IPS DF 6.9 (cell line): ENCODE data around the gene CCDC141.

Experiments
- DNase-seq: peaks from one replicate; pipeline ENCODE4 v3.0.0-alpha.2; 2013; ENCODE audit warnings: low read depth, low spot score
- H3K27ac ChIP-seq: one replicate; pipeline ENCODE4 v1.5.1; 2013; ENCODE audit warnings: low read length, control low read depth
- H3K27me3 ChIP-seq: 2 replicates; pipeline ENCODE4 v1.6.1; 2013; ENCODE audit warnings: mild to moderate bottlenecking, low read length; ENCODE audit not compliant: control insufficient read depth, insufficient read depth
- H3K36me3 ChIP-seq: 2 replicates; pipeline ENCODE4 v1.6.1; 2013; ENCODE audit warnings: low read length; ENCODE audit not compliant: control insufficient read depth, insufficient read depth
- H3K4me1 ChIP-seq: 2 replicates; pipeline ENCODE4 v1.6.1; 2013; ENCODE audit warnings: low read length; ENCODE audit not compliant: control insufficient read depth, insufficient read depth
- H3K4me3 ChIP-seq: 2 replicates; pipeline ENCODE4 v1.5.1; 2013; ENCODE audit warnings: mild to moderate bottlenecking, low read length
- H3K9me3 ChIP-seq: 2 replicates; pipeline ENCODE4 v1.6.1; 2013; ENCODE audit warnings: low read length, inconsistent platforms; ENCODE audit not compliant: control insufficient read depth, insufficient read depth
- WGBS: extraction: QIAGEN DNeasy Blood & Tissue Kit; methylation state at CpG from one replicate; pipeline ENCODE4 v1.1.7; 2013; ENCODE audit warnings: mixed read lengths, missing lambda C conversion rate; ENCODE audit not compliant: insufficient read length, insufficient coverage; 5-methylcytosine and 5-hydroxymethylcytosine counted together

CCDC141 gene

DNA sequence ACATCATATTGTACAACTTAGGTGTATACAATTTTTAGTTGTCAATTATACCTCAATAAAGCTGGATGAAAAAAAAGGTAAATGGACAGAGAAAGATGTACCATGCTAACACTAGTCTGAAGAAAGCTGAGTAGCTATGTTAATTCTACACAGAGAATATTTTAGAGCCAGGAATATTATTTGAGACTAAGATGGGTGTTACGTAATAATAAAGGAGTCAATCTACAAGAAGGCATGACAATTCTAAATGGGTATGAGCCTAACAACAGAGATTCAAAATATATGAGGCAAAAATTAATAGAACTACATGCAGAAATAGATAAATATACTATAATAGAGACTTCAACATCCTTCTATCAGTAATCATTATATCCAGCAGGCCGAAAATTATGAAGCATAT lies 69.1 kb downstream of the CCDC141 start:
- H3K36me3 ChIP-seq: no peaks in the 10 kb centered on the region
- DNase-seq: no peak
- no peaks in the 10 kb centered on the region for H3K9me3 ChIP-seq
- no peaks in the 10 kb centered on the region for H3K4me1 ChIP-seq
- H3K27me3 ChIP-seq: no peaks in the 10 kb centered on the region
- H3K27ac ChIP-seq: no peak overlapping the region
- H3K4me3 ChIP-seq: no peak overlapping the region
- no CpG with 5 or more reads among the region's 2 CpGs for WGBS

DNA sequence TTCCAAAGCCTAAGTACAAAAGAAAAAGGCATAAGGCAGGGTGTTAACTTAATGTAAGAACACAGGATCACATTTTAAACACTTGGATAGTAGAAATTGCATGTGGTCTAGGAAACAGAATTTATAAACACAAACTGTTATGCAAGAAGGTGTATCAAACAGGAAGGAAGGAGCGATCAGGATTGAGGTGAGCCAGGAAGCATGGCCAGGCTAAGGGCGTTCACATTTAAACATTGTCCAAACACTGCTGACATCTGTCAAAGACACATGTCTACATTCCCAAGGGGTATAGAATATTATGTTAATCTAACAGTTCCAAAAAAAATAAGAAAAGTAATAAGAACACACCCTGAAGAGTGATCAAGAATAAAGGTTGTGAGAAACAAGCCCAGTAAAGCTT lies 71.3 kb downstream of the CCDC141 start:
- H3K9me3 ChIP-seq: no peaks in the 10 kb centered on the region
- no peaks in the 10 kb centered on the region for H3K27me3 ChIP-seq
- no peaks in the 10 kb centered on the region for H3K36me3 ChIP-seq
- no peaks in the 10 kb centered on the region for H3K4me1 ChIP-seq
- H3K4me3 ChIP-seq: no peak overlapping the region
- WGBS: no CpG with 5 or more reads among the region's 2 CpGs
- H3K27ac ChIP-seq: no peak overlapping the region
- DNase-seq: no peak

DNA sequence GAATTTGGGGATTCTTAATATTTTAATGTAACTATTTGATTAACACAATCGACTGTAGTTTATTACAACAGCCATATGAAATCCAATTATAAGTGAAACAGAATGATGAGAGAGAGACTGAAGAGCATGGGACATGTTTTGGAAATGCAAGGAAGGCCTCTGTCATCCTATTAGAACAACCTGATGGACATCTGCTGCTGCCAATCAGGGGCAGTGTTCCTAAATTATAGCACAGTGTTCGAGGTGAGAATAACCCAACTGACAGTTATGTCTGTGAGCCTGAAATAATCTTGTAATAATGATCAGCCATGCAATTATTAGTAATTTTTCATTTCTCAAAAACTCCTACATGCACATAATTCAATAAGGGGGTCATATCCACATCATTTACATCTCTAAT lies 73.6 kb downstream of the CCDC141 start:
- H3K36me3 ChIP-seq: no peaks in the 10 kb centered on the region
- no CpG with 5 or more reads among the region's 2 CpGs for WGBS
- no peaks in the 10 kb centered on the region; the same call in 1 of the 2 replicates for H3K4me1 ChIP-seq
- no peak overlapping the region for H3K4me3 ChIP-seq
- no peaks in the 10 kb centered on the region for H3K9me3 ChIP-seq
- no peak for DNase-seq
- H3K27me3 ChIP-seq: no peaks in the 10 kb centered on the region
- H3K27ac ChIP-seq: no peak overlapping the region

DNA sequence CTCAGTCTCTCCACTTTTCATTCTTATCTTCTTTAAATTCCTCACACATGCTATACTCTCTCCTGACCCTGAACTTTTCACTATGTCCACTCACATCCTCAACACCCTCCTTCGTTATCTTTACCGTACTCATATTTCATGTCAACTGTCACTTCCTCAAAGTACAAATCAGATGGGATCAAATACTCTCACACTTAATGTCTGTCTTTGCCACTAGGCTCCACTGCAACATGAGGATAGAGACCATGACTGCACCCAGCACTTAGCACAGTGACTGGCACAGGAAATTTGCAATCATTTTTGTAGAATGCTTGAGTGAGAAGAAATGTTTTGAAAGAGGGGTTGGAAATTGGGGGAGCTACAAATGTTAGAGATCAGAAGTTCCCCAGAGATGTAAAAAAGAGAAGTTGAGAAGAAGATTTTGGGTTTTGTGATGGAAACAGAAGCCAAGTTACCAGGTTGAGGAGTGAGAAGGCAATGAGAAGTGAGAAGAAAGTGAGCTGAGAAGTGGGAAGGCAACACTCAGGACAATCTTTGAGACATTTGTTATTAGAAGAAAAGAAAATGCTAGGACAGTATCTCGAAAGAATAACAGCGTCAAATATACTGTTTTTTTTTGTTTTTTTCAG lies 87.0 kb downstream of the CCDC141 start:
- 100% methylated on average over 2 of the region's 4 CpGs for WGBS
- no peak for DNase-seq
- no peaks in the 10 kb centered on the region for H3K27me3 ChIP-seq

DNA sequence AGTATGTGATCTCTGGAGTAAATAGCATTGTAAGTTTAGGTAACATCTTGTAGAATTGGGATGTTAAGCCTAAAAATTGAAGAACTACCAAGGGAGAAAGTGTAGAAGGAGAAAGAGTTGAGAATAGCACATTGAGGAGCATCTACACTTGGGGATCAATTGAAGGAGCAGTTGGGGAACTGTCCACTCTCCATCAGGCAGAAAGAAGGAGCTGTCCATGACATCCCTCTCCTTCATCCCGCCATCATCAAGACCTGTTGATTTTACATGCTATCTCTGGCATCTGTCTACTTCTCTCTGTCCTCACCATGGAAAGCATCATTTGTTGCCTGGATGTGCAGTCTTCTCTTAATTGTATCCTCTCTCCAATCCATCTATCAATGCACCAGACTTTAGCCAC lies 87.8 kb downstream of the CCDC141 start:
- H3K9me3 ChIP-seq: no peaks in the 10 kb centered on the region
- H3K4me3 ChIP-seq: no peak overlapping the region
- no peak for DNase-seq
- H3K27ac ChIP-seq: no peak overlapping the region
- H3K36me3 ChIP-seq: no peaks in the 10 kb centered on the region
- H3K27me3 ChIP-seq: no peaks in the 10 kb centered on the region
- no CpG with 5 or more reads among the region's 1 CpG for WGBS
- peaks cover 1% of the 10 kb centered on the region; the same call in 1 of the 2 replicates for H3K4me1 ChIP-seq

More for the DNA sequence above, 87.0 kb downstream of the CCDC141 start:
- Histone ChIP-seq H3K36me3 (no peaks in the 10 kb centered on the region), H3K9me3 (no peaks in the 10 kb centered on the region), H3K27ac (no peak overlapping the region), H3K4me3 (no peak overlapping the region), H3K4me1 (peaks cover 1% of the 10 kb centered on the region; the same call in 1 of the 2 replicates)

DNA sequence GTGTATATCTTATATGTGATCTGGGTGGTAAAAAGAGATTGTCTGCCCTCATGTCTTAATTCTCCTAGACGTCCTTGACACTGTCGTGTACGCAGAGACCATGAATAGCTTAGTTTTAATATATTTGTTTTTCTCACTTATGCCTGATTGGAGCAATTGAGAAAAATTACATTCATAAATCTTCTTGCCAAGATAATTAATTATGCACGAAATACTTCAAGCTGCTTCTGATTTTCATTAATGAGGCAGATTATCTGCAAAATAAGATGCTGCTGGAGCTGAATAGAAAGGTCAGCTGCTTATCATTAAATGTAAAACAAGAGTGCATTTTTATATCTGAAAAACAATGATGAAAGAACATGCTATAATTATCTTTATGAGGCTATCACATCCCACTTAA lies 95.9 kb downstream of the CCDC141 start:
- H3K36me3 ChIP-seq: no peaks in the 10 kb centered on the region
- H3K27me3 ChIP-seq: no peaks in the 10 kb centered on the region
- no peaks in the 10 kb centered on the region for H3K4me1 ChIP-seq
- WGBS: no CpG with 5 or more reads among the region's 4 CpGs
- H3K4me3 ChIP-seq: no peak overlapping the region
- no peaks in the 10 kb centered on the region for H3K9me3 ChIP-seq
- H3K27ac ChIP-seq: no peak overlapping the region
- DNase-seq: no peak

DNA sequence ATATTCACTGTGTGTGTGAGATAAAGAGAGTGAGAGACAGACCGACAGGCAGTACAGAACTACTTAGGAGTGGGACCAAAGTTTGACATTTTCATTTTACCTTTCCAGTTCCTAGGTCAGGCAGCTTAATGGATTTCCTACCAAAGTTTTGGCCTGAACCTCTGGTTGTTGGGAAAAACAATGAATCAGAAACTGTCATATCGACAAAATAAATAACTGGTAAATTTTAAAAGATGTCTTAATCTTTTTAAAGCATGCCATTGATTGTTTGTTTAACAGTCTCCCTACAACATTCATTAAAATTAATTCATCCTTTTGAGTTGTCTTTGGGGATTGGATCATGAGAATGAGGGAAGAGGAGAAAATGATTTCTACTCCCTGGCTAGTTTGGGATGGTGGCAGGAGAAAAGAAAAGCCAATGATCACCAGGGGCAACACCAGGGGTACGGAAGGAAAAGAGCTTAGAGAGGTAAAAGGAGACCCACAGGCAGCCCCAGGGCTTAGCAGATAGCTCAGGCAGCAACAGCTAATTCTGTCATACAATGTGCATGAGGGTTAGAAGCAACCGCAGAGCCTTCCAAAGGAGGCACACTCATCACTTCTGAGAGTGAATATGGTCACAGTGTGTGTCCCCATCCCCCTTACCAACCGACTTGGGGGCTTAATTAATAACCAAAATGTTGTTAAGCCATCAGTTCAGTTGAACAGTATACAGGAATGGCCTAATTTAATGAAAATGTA lies 98.5 kb downstream of the CCDC141 start:
- H3K4me1 ChIP-seq: no peaks in the 10 kb centered on the region
- WGBS: no CpG with 5 or more reads among the region's 5 CpGs
- H3K36me3 ChIP-seq: no peaks in the 10 kb centered on the region
- DNase-seq: no peak
- no peak overlapping the region for H3K4me3 ChIP-seq
- no peak overlapping the region for H3K27ac ChIP-seq
- no peaks in the 10 kb centered on the region for H3K27me3 ChIP-seq
- no peaks in the 10 kb centered on the region for H3K9me3 ChIP-seq

DNA sequence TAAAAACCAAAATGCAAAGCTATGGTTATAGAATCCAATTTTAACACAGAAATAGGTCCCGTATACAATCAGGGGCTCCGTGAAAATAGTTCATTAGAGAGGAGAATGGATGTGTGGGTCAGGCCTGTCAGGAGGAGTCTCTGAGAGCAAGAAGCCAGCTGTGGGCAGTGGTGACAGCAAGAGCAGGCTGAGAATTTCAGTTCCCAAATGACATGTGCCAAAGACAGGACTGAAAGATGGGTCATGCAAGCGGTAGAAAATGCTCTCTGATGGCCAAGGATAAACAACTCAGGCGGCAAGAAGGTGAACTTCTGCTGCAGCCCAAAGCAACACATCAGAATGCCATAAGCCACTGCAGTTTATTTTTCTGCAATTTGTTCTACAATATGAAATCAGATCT lies 100.4 kb downstream of the CCDC141 start:
- H3K9me3 ChIP-seq: no peaks in the 10 kb centered on the region
- H3K4me1 ChIP-seq: no peaks in the 10 kb centered on the region
- H3K36me3 ChIP-seq: no peaks in the 10 kb centered on the region
- H3K27ac ChIP-seq: no peak overlapping the region
- no peak for DNase-seq
- H3K27me3 ChIP-seq: no peaks in the 10 kb centered on the region
- no peak overlapping the region for H3K4me3 ChIP-seq
- WGBS: no CpG with 5 or more reads among the region's 4 CpGs

DNA sequence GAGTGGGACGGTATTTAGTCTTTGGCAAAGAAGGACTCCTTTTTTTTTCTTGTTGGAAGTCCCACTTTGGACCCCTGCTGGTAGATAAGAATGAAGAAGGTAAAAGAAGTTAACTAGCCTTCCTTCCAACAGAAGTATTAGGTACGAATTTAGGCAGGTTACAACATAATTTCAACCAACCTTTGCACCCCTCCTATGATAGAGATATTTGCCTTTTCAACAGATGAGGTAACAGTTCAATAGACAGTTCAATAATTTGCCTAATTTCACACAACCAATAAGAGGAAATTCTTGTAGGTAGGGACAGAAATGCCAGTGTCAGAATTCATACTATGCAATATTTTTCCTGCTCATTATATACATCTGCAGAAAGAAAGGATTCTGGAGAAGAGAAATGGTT lies 100.8 kb downstream of the CCDC141 start:
- no peak for DNase-seq
- no peak overlapping the region for H3K4me3 ChIP-seq
- no peaks in the 10 kb centered on the region for H3K36me3 ChIP-seq
- no CpG with 5 or more reads among the region's 2 CpGs for WGBS
- H3K4me1 ChIP-seq: no peaks in the 10 kb centered on the region
- no peak overlapping the region for H3K27ac ChIP-seq
- no peaks in the 10 kb centered on the region for H3K9me3 ChIP-seq
- H3K27me3 ChIP-seq: no peaks in the 10 kb centered on the region

DNA sequence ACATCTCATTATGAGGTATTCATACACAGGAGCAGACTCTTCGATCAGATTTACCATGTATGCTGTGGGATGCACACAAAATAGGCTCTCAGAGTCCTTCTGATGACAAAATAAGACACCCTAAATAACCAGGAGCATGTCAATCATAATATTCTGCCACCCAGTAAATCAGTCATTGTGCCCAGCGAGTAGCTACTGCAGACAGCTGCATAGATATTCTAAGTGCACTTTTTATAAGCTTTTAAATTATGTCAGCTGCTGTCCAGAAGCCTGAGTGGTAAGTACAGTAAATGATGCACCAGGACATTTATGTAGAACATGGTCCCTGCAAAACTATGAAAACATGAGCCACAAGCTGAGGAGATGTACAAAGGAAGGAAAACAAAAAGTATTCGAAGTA lies 102.9 kb downstream of the CCDC141 start:
- H3K27me3 ChIP-seq: no peaks in the 10 kb centered on the region
- H3K27ac ChIP-seq: no peak overlapping the region
- H3K4me1 ChIP-seq: no peaks in the 10 kb centered on the region
- H3K9me3 ChIP-seq: no peaks in the 10 kb centered on the region
- H3K4me3 ChIP-seq: no peak overlapping the region
- WGBS: no CpG with 5 or more reads among the region's 3 CpGs
- H3K36me3 ChIP-seq: no peaks in the 10 kb centered on the region
- no peak for DNase-seq

DNA sequence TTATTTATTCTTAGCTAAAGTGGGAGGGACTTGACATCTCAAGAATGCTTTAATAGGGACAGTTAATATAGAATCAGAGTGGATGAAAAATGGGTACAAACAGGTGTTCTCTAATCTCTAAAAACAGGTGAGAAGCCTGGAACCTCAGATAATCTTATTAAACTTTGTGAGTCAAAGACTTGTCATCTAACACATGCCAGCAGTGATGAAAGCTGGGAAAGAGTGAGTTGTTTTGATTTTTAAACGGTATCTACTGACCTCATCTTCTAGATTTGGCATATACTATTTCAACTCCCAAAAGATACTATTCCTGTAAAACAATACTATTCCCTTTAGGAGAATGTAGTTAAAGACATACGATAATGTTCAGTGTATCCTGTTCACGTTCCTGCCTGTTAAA lies 103.4 kb downstream of the CCDC141 start:
- Histone ChIP-seq H3K4me3 (no peak overlapping the region), H3K27me3 (no peaks in the 10 kb centered on the region), H3K4me1 (no peaks in the 10 kb centered on the region), H3K27ac (no peak overlapping the region), H3K9me3 (no peaks in the 10 kb centered on the region), H3K36me3 (no peaks in the 10 kb centered on the region)
- no CpG with 5 or more reads among the region's 3 CpGs for WGBS
- DNase-seq: no peak
